H1 (cell line): ENCODE measurements around the gene COPA. TPM values are rescaled to one million over a fixed set of nuclear protein-coding genes. Genes with fewer than 3 reads are reported as not detected.
A peak's percentile ranks its signal among the peaks of the same experiment; 100 is the strongest.

Experiments used
- CTCF ChIA-PET: fragments of 300-600 bp; sonication (Branson Sonifier 250); formaldehyde crosslinking; loops from one replicate; lab custom pipeline; 2021; ENCODE audit not compliant: partially characterized antibody; lab: Charles Lee
- POLR2A ChIA-PET: fragments of 300-600 bp; sonication (Branson Sonifier 250); formaldehyde crosslinking; loops from one replicate; lab custom pipeline; 2021; ENCODE audit warnings: inconsistent platforms; ENCODE audit not compliant: partially characterized antibody; lab: Charles Lee
- DNase-seq, 2 experiments: peaks; one replicate each; pipeline versions ENCODE4 v3.0.0 to v3.0.0-alpha.2; 2010 to 2022; ENCODE audit warnings: low spot score in 2 of 2, low read depth in 1 of 2, mixed read lengths in 1 of 2
- FAIRE-seq: peaks from 2 replicates; lab custom pipeline; 2011; peaks lifted over from hg19 to GRCh38; lab: Jason Lieb, UNC
- H2AFZ ChIP-seq: 2 replicates; pipeline ENCODE4 v1.8.1; 2012; ENCODE audit warnings: low read length, inconsistent platforms
- H2AK5ac ChIP-seq: 2 replicates; pipeline ENCODE4 v1.6.1; 2013; ENCODE audit warnings: low read depth, low read length
- H2BK120ac ChIP-seq: replicated peaks from 2 replicates; pipeline ENCODE3; 2013; ENCODE audit warnings: low read depth, low read length, inconsistent platforms
- H2BK12ac ChIP-seq: 2 replicates; pipeline ENCODE4 v1.6.1; 2013; ENCODE audit warnings: low read depth, low read length
- H2BK15ac ChIP-seq: 2 replicates; pipeline ENCODE4 v1.6.1; 2013; ENCODE audit warnings: low read length
- H2BK20ac ChIP-seq: 2 replicates; pipeline ENCODE4 v1.6.1; 2013; ENCODE audit warnings: low read length
- H2BK5ac ChIP-seq: 2 replicates; pipeline ENCODE4 v1.6.1; 2013; ENCODE audit warnings: low read depth, low read length
- H3K14ac ChIP-seq: 2 replicates; pipeline ENCODE4 v1.6.1; 2013; ENCODE audit warnings: inconsistent platforms; ENCODE audit not compliant: insufficient read length
- H3K18ac ChIP-seq: 2 replicates; pipeline ENCODE4 v1.6.1; 2013; ENCODE audit warnings: low read length; ENCODE audit errors: extremely low read depth
- H3K23ac ChIP-seq: 2 replicates; pipeline ENCODE4 v1.6.1; 2013; ENCODE audit warnings: inconsistent platforms; ENCODE audit not compliant: insufficient read length
- H3K23me2 ChIP-seq: 2 replicates; pipeline ENCODE4 v1.6.1; 2013; ENCODE audit warnings: low read depth, low read length
- H3K27ac ChIP-seq: 2 replicates; pipeline ENCODE4 v1.6.1; 2011; ENCODE audit warnings: low read depth, low read length, inconsistent platforms
- H3K27me3 ChIP-seq, 4 experiments: replicated peaks in 1 of 4; 1 replicate in 1 of 4; 2 replicates in 3 of 4; pipeline versions ENCODE4 v1.6.1 to v1.8.1; 2011 to 2013; ENCODE audit warnings: low read length in 3 of 4, mild to moderate bottlenecking in 3 of 4, inconsistent platforms in 2 of 4, mixed read lengths in 2 of 4, moderate library complexity in 1 of 4; ENCODE audit not compliant: control insufficient read depth in 3 of 4, insufficient read depth in 3 of 4; ENCODE audit errors: extremely low read depth in 1 of 4
- H3K36me3 ChIP-seq, 4 experiments: 2 replicates each; pipeline versions ENCODE4 v1.6.1 to v1.8.1; 2011 to 2013; ENCODE audit warnings: mild to moderate bottlenecking in 4 of 4, low read length in 3 of 4, moderate library complexity in 2 of 4, control low read depth in 1 of 4, inconsistent platforms in 1 of 4; ENCODE audit not compliant: insufficient read depth in 4 of 4, control insufficient read depth in 2 of 4
- H3K4ac ChIP-seq: replicated peaks from 2 replicates; pipeline ENCODE3; 2013; ENCODE audit warnings: low read length, low read depth, mixed read lengths, inconsistent platforms; ENCODE audit not compliant: insufficient read length
- H3K4me1 ChIP-seq, 4 experiments: replicated peaks in 1 of 4; 1 replicate in 1 of 4; 2 replicates in 3 of 4; pipeline versions ENCODE4 v1.6.1 to v1.8.1; 2011 to 2013; ENCODE audit warnings: low read length in 3 of 4, inconsistent platforms in 2 of 4, mixed read lengths in 1 of 4; ENCODE audit not compliant: insufficient read depth in 4 of 4, control insufficient read depth in 3 of 4
- H3K4me2 ChIP-seq, 2 experiments: 2 replicates each; pipeline versions ENCODE4 v1.6.1 to v1.8.1; 2011 to 2013; ENCODE audit warnings: low read depth in 2 of 2, low read length in 2 of 2, control low read depth in 1 of 2, inconsistent platforms in 1 of 2, mild to moderate bottlenecking in 1 of 2; ENCODE audit not compliant: insufficient read depth in 1 of 2
- H3K4me3 ChIP-seq, 4 experiments: fragments of 200-600, 300-600 bp in 1 of 4; sonication (generic), shearing (Covaris generic), sonication (Bioruptor Twin) in 1 of 4; 2 replicates each; pipeline versions ENCODE4 v1.5.1 to v1.8.1; 2011 to 2016; ENCODE audit warnings: low read length in 4 of 4, low read depth in 3 of 4, control low read depth in 2 of 4, inconsistent platforms in 2 of 4, mild to moderate bottlenecking in 2 of 4, mixed read lengths in 1 of 4, moderate library complexity in 1 of 4; ENCODE audit not compliant: insufficient read depth in 2 of 4; ENCODE audit errors: extremely low read depth in 1 of 4
- H3K56ac ChIP-seq: replicated peaks from 2 replicates; pipeline ENCODE3; 2013; ENCODE audit warnings: low read depth, mild to moderate bottlenecking, mixed read lengths, low read length, inconsistent platforms; ENCODE audit not compliant: insufficient read length
- H3K79me1 ChIP-seq: 2 replicates; pipeline ENCODE4 v1.6.1; 2013; ENCODE audit warnings: low read depth, low read length, control low read depth
- H3K79me2 ChIP-seq, 2 experiments: 2 replicates each; pipeline versions ENCODE4 v1.6.1 to v1.8.1; 2012 to 2013; ENCODE audit warnings: low read length in 2 of 2, mild to moderate bottlenecking in 2 of 2, inconsistent platforms in 1 of 2; ENCODE audit not compliant: insufficient read depth in 2 of 2, control insufficient read depth in 1 of 2
- H3K9ac ChIP-seq, 4 experiments: replicated peaks in 1 of 4; 1 replicate in 1 of 4; 2 replicates in 3 of 4; pipeline versions ENCODE4 v1.6.1 to v1.8.1; 2011 to 2013; ENCODE audit warnings: low read depth in 3 of 4, low read length in 3 of 4, control low read depth in 2 of 4, mild to moderate bottlenecking in 2 of 4, moderate library complexity in 2 of 4, inconsistent platforms in 1 of 4; ENCODE audit errors: extremely low read depth in 1 of 4
- H3K9me3 ChIP-seq, 2 experiments: 2 replicates each; pipeline versions ENCODE4 v1.6.1 to v1.8.1; 2012 to 2013; ENCODE audit warnings: mild to moderate bottlenecking in 2 of 2, moderate library complexity in 2 of 2, control low read depth in 1 of 2, inconsistent platforms in 1 of 2, low read depth in 1 of 2, low read length in 1 of 2, mixed read lengths in 1 of 2; ENCODE audit not compliant: insufficient read depth in 2 of 2
- H4K20me1 ChIP-seq, 2 experiments: replicated peaks in 1 of 2; 2 replicates each; pipeline versions ENCODE3 to v1.8.1; 2011 to 2013; ENCODE audit warnings: inconsistent platforms in 2 of 2, low read length in 2 of 2, mild to moderate bottlenecking in 1 of 2; ENCODE audit not compliant: insufficient read depth in 2 of 2, control insufficient read depth in 1 of 2
- H4K5ac ChIP-seq: 2 replicates; pipeline ENCODE4 v1.6.1; 2013; ENCODE audit warnings: low read length, low read depth, mixed read lengths, inconsistent platforms; ENCODE audit not compliant: insufficient read length
- H4K8ac ChIP-seq: 2 replicates; pipeline ENCODE4 v1.8.0; 2013; ENCODE audit warnings: mild to moderate bottlenecking, moderate library complexity, low read length, inconsistent platforms; ENCODE audit not compliant: insufficient read depth; ENCODE audit errors: extremely low read depth
- H4K91ac ChIP-seq: replicated peaks from 2 replicates; pipeline ENCODE3; 2013; ENCODE audit warnings: low read length, mixed read lengths, inconsistent platforms; ENCODE audit not compliant: insufficient read length
- BRCA1 ChIP-seq: IDR thresholded peaks from 2 replicates; pipeline ENCODE4 v1.6.1; 2012; ENCODE audit warnings: low read depth, low read length, improper control_type of control experiment
- RAD21 ChIP-seq, 2 experiments: IDR thresholded peaks in 1 of 2; conservative IDR thresholded peaks in 1 of 2; 2 replicates each; pipeline ENCODE4 v1.6.1; 2011; ENCODE audit warnings: low read depth in 2 of 2, low read length in 2 of 2, improper control_type of control experiment in 1 of 2, inconsistent platforms in 1 of 2, mild to moderate bottlenecking in 1 of 2, moderate library complexity in 1 of 2
- RBBP5 ChIP-seq: IDR thresholded peaks from 2 replicates; pipeline ENCODE4 v1.7.1; 2012; ENCODE audit warnings: low read depth, mild to moderate bottlenecking, inconsistent platforms, low read length, moderate library complexity, borderline replicate concordance
- TBP ChIP-seq: IDR thresholded peaks from 2 replicates; pipeline ENCODE4 v1.6.1; 2011; ENCODE audit warnings: low read depth, low read length, improper control_type of control experiment
- YY1 ChIP-seq: IDR thresholded peaks from 2 replicates; pipeline ENCODE4 v1.6.1; 2011; ENCODE audit warnings: low read depth, mild to moderate bottlenecking, low read length
- ZNF274 ChIP-seq: IDR thresholded peaks from 2 replicates; pipeline ENCODE4 v1.7.0; 2012; ENCODE audit warnings: low read length, borderline replicate concordance; ENCODE audit errors: extremely low read depth
- WGBS, 2 experiments: shearing (Covaris generic) in 1 of 2; methylation state at CpG; one replicate each; pipeline versions ENCODE4 v1.1.6 to v1.1.7; 2013 to 2015; ENCODE audit warnings: low lambda C conversion rate in 2 of 2, mixed read lengths in 2 of 2, inconsistent platforms in 1 of 2, low coverage in 1 of 2, missing lambda C conversion rate in 1 of 2; ENCODE audit not compliant: insufficient replicate concordance in 2 of 2, insufficient coverage in 1 of 2, insufficient read length in 1 of 2; ENCODE audit errors: extremely low coverage in 1 of 2, missing lambda C conversion rate in 1 of 2; 5-methylcytosine and 5-hydroxymethylcytosine counted together
- polyA plus RNA-seq, 7 experiments: library from polyadenylated mRNA; depleted of rRNA in 3 of 7; stranded (reverse) in 5 of 7; unstranded in 2 of 7; fragments of >200 nt in 5 of 7; fragments of 200-250 nt in 2 of 7; gene quantifications; 1 replicate in 5 of 7; 2 replicates in 1 of 7; 4 replicates in 1 of 7; pipeline versions ENCODE4 v1.2.1 to v1.2.3, GENCODE V29; 2011 to 2013; ENCODE audit warnings: missing spikeins in 2 of 7, mixed read lengths in 2 of 7
- total RNA-seq: library from RNA; stranded (reverse); fragmentation: NEBNext Ultra II Directional; extraction: Animal tissue kit (Norgen Biotek cat#: 25700); gene quantifications from 2 replicates; pipeline ENCODE4 v1.2.1, GENCODE V29; 2021
- TF ChIP-seq, protein P1 (sequence below): IDR thresholded peaks from 2 replicates; pipeline ENCODE4 v1.6.1; 2012; ENCODE audit warnings: inconsistent platforms

Gene COPA
- total and polyA plus RNA-seq, 2 of the 8 experiments (the other 6 are each of a cell fraction or from before 2014, with no cell fraction given): 78.2 to 115 TPM

DNA sequence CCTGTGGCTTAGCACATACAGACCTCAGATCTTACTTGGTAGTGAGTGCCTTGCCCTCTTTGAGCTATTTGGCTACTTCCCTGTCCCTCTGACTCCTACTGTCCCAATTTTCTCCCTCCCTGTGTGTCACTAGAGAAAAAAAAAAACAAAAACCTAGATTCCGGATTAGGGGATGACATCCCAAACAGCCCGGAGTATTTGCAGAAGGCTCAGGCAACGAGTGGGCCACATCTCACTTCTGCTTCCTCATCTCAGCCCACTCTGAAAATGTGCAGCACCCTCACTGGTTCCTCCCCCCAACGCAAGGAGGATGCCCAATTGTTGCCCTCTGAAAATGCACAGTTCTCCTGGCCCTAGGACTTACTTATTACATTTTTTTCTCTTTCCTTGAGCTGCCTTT, 28.7 kb upstream of the COPA start:
- Histone ChIP-seq H4K8ac (no peak overlapping the region), H3K9me3 (no peaks in the 10 kb centered on the region), H3K23ac (no peak overlapping the region), H3K4me1 (peaks cover 8 to 21% (median 18%) of the 10 kb centered on the region in 4 experiments), H2AFZ (no peak overlapping the region), H4K91ac (no peak overlapping the region), H3K56ac (no peak overlapping the region), H2BK20ac (no peak overlapping the region), H3K23me2 (0 out of 2 replicates have a peak, but pooled peaks cover 2% of the 10 kb centered on the region), H4K5ac (no peak overlapping the region), H2AK5ac (no peak overlapping the region; the same call in 1 of the 2 replicates), H3K14ac (no peak overlapping the region), H3K79me1 (no peaks in the 10 kb centered on the region), H3K27me3 (no peaks in the 10 kb centered on the region), H3K79me2 (no peaks in the 10 kb centered on the region), H3K27ac (no peak overlapping the region), H3K4ac (no peak overlapping the region), H3K18ac (no peak overlapping the region), H2BK120ac (no peak overlapping the region), H3K4me2 (no peak overlapping the region), H2BK5ac (no peak overlapping the region), H3K4me3 (no peak overlapping the region), H3K36me3 (no peaks in the 10 kb centered on the region), H2BK15ac (no peak overlapping the region), H4K20me1 (no peaks in the 10 kb centered on the region), H3K9ac (no peak overlapping the region), H2BK12ac (0 out of 2 replicates have a peak overlapping the region, but pooled peaks have one; percentile 33)
- ChIA-PET CTCF (interaction anchor here (0.6 to 15.1 kb wide), 6 partner anchors 16 to 414 kb away, joined by 3 to 683 read pairs (median 8); partner anchors contain the start of genes NCSTN, NHLH1 and VANGL2), POLR2A (interaction anchor here (1.1 to 11.6 kb wide), 4 partner anchors 13 to 127 kb away, joined by 3 to 244 read pairs (median 4); partner anchors contain the start of gene NHLH1)
- WGBS, 2 experiments: 79% methylated on average over 4 of the region's 4 CpGs; no CpG with 5 or more reads in 1 of the 2 experiments
- no peak for FAIRE-seq
- no peak for DNase-seq
- TF ChIP-seq RAD21 (IDR thresholded peaks at IDR 0.05 in 1 of 2, conservative IDR thresholded peaks at IDR 0.05 in 1 of 2; ENCODE audit: low read depth in 2 of 2, low read length in 2 of 2): no peak
- no peak for TF ChIP-seq YY1
- TF ChIP-seq ZNF274: no peak
- TF ChIP-seq TBP: no peak
- TF ChIP-seq RBBP5: no peak
- TF ChIP-seq, protein P1, sequence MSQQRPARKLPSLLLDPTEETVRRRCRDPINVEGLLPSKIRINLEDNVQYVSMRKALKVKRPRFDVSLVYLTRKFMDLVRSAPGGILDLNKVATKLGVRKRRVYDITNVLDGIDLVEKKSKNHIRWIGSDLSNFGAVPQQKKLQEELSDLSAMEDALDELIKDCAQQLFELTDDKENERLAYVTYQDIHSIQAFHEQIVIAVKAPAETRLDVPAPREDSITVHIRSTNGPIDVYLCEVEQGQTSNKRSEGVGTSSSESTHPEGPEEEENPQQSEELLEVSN: no peak
- no peak for TF ChIP-seq BRCA1
